NCI-H2196 (cell line): Measurements from ENCODE around the gene CTRB1.

Experiments
- DNase-seq: peaks from one replicate; lab custom pipeline; 2025; ENCODE audit not compliant: unreplicated experiment; lab: John Stamatoyannopoulos, UW

The CTRB1 gene

DNA sequence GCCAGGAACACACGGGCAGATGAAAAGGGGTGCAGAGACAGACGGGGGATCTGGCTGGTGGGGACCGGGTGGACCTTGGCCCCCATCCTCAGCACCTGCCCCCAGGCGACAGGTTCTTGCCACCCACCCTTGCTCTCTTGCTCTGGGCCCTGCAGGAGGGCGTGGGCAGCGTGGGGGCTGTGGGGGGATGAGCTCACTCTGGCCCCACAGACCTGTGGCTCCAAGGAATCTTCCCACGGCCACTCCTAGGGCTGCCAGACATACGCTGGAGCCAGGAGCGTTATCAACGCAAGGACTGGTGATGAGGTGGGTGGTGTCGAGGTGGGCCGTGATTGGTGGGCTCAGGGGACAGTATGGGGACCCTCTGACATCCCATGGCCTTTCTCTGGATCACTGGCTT, 6.3 kb downstream of the CTRB1 start:
- no peak for DNase-seq

DNA sequence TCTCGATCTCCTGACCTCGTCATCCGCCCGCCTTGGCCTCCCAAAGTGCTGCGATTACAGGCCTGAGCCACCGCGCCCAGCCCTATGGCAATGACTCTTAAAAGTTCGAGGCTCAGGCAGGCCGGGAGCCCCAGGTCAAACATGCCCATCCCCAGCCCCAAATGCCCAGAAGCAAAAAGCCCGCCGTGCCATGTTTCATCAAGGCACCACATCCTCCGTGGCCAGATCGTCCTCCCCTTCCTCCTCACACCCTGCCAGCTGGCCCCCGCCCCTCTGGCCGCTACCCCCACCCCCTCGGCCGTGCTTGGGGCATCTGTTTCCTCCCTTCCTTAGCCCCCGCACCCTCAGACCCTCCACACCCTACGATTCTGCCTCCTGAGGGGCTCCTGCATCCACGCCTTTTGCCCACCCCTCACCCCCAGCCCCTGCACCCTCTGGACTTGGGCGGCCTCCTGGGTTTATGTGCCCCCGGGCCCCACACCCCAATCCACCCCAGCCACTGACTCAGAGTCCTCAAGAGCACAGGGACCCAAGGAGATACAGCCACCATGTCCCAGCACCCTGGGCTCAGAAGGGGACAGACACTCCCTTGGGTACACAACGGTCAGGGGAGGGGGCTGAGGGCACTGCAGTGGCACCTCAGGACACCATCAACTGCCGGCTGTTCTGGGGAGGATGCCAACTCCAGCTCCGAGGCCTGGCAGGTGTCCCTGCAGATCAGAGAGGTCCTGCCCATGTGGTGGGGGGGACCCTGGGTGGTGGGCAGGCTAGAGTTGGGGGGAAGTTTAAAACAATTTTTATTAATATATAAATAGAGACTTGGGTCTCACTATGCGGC, 7.1 kb downstream of the CTRB1 start:
- no peak for DNase-seq

DNA sequence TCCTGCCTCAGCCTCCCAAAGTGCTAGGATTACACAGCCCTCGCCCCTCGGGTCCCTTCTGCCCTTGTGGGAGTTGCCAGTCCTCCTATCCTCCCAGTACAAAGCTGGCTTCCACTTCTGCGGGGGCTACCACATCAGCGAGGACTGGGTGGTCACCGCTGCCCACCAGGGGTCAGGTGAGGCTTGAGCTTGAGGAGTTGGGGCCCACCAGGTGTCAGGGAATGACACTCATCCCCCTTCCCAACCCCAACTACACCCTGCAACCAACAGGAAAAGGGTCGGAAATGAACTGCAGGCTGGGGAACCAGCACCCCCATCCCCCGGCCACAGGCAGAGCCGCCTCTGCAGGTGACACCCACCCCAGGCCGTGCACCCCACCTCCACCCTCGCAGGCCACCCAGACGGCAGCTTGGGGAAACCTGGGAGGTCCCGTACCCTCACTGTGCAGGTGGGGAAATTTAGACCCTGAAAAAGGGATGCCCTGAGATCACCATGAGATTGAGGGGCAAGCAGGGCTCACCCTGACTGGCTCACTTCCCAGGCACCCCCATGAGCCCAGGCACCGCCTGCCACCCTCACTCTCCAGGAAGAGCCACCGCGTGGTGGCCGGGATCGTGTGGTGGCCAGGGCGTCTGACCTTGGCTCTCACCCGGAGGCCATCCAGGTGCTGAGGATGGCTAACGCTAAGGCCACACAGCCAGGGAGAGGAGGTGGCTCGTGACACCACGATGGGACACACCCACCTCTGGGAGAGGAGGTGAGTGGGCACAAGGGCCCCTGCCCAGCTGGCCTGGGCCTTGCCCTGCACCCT, 8.0 kb downstream of the CTRB1 start:
- no peak for DNase-seq

DNA sequence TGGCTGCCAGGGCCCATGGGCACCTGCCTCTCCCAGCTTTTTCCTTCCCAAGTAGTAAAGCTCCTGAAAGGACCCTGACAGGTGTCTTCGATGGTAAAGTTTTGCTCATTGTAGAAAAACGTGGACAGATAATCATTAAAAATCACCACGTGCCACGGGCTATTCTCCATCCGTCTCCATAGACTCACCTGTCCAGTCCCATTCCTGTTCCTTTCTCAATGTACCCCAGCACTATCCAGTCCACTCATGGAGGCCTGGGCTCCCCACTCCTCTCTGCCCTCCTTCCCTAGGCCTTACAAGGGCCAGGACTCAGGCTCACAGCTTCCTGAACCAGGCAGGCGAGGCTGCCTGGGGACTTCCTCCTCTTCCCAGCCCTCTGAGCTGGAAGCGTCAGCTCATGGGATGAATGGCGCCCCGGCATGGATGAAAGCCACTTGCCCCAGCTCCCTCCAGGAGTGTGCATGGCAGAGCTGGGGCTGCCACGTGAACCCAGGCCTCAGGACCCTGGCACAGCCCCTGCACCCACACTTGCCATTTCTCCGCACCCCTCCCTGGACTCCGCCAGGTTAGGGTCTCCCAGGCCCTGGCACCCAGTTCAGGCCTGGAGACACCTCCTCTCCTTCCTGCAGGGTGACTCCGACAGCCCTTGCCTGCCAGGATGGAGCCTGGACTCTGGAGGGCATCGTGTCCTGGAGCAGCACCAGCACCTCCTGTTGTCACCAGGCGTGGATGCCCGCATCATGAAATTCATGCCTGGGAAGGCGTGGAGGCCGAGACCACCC, 8.8 kb downstream of the CTRB1 start:
- no peak for DNase-seq

- DNase-seq, result no peak
These were observed 9.6 kb downstream of the CTRB1 start for GRCh38 chr16:75228143-75228976.

- no peak for DNase-seq
These were observed 10.6 kb downstream of the CTRB1 start for GRCh38 chr16:75229172-75230031.

GRCh38 chr16:75230471-75231110, 11.8 kb downstream of the CTRB1 start:
- DNase-seq, result no peak

DNA sequence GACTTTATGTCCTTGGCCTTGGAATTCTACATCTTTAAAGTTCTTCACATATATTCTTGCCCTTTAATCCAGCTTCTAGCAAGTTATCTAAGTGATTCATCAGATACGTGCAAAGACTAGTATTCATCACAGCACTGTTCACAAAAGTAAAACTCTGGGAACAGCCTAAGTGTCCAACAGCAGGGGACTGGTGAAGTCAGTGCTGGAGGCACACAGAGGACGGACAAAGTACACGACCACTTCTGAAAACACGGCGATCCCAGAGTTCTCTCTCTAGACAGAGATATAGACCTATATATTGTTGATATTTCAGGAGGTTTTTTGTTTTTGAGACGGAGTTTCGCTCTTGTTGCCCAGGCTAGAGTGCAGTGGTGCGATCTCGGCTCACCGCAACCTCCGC, 12.8 kb downstream of the CTRB1 start:
- no peak for DNase-seq

- no peak for DNase-seq
These were observed 14.8 kb downstream of the CTRB1 start for GRCh38 chr16:75233611-75233938.

DNA sequence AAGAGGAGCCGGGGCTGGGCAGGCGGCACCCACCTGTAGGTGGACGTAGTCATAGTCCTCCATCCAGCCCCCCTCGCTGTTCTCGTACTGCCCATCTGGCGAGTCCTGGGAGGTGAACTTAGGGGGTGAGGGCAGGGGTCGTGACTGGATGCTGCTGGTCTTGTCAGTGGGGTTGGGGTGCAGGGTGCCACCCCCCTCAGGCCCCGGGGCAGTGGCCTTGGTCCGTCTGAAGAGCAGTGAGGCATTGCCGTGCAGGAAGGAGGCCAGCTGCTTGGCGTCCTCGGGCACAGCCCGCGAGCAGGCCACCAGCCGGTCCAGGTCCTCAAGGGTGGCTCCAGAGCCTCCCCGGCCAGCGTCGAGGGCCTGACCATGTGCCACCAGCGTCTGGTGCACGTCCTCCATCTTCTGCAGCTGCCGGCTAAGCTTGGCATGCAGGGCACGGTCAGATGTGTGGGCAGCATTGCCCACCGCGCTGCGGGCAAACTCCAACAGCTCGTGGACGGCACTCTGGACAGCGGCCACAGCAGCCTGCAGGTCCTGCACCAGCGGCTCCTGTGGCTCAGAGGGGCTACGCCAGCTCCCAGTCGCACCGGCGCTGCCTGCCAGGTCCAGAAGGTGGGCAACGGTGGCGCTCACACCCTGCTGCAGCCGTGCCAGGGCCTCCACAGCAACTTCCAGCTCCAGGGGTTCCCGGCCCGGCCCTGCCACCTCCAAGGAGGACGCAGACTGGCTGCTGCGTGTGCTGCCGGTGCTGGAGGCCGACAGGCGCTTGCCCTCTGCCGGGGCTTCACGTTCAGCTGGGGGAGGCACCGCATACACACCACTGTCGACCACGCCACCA, 16.3 kb downstream of the CTRB1 start:
- no peak for DNase-seq

- no peak for DNase-seq
These were observed 17.0 kb downstream of the CTRB1 start for GRCh38 chr16:75235721-75236193.

DNA sequence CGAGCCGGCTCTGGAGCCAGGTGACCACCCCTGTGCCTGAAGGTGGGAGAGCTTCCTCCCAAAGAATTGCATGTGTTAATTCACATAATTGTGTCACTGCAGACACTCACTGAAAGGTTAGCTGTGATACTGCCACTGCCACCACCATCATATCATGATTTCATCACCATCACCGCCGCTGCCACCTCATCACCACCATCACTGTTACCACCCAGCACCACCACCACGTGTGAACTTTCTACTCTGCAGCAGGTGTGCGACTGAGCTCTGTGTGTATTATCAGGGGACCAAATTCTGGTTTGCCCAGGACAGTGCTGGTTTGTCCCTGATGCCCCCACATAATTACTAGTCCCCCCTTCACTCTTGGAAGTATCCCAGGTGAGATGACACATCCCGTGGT, 17.4 kb downstream of the CTRB1 start:
- no peak for DNase-seq

GRCh38 chr16:75236736-75237397, 18.1 kb downstream of the CTRB1 start:
- DNase-seq, result no peak

DNA sequence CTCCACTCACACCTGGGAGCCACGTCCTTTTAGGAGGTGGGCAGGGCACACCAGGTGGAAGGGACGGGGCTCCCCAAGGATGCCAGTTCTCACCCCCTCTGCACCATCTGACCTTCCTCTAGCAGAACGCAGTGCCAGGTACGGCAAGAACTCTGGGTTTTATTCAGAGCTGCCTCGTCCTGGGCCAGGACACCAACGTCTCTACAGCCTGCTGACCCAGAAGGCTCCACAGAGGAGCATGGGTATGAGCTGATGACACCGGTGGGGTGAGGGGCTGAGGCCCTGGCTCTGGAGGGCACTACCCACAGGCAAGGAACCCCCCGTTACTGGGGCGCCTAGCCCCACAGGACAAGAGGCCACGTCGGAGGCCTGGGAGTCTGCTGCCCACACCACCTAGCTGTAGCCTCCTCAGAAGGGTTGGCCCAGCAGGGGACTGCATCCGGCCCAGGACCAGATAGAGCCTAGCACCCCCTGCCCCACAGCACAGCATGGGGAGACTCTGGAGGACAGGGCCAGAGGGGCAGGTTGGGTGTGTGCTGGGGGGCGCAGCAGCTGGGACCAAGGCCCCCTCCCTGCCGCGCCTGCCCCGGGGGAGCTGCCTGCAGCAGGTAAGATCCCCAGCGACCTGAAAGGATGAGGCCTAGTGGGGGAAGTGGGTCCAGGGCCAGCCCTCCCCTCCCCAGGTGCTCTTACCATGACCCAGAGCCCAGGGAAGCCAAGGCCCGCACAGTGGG, 18.8 kb downstream of the CTRB1 start:
- DNase-seq, result no peak

GRCh38 chr16:75238132-75238852, 19.5 kb downstream of the CTRB1 start:
- DNase-seq, result no peak

DNA sequence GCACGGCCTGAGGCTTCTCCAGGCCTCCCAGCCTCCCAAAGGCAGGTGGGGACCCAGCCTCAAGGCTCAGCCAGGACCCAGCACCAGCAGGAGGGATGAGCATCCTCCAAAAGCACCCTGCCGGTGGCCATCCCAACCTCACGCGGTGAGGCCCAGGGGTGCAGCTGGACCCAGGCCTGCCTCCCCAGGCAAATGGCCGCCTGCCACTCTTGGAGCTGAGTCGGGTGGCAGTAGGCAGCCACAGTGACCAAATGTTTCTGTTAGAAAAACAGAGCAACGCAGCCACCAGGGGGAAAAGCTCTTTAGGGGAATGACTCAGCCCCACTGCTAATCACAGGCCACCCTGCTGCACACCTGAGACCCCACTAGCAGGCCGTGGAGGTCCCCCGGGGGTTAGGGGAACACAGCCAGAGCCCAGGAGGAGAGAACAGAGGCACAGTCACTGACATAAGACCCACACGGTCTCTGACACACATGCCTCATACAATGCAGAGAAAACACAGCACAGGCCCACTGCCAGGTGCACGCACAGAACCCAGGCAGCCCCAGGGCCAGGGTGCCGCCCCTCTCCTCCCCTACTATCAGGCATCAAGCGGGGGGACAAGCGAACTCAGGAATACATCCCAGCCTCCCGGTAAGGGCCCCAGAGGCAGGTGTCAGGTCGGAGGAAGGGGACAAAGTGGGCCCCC, 20.2 kb downstream of the CTRB1 start:
- no peak for DNase-seq
